Ascending aorta (tissue), 2 donors: Measurements from ENCODE around the gene POC1A. TPM values are rescaled to one million over a fixed set of nuclear protein-coding genes. Genes with fewer than 3 reads are reported as not detected.

Experiments
- DNase-seq, 2 donors: peaks; one replicate each; pipeline ENCODE4 v3.0.0-alpha.2; 2019; ENCODE audit warnings: low spot score in 2 of 2
- H3K27ac ChIP-seq, 2 donors: fragments of 200-600 bp; sonication (generic); one replicate each; pipeline ENCODE4 v1.5.1; 2016 to 2017; ENCODE audit warnings: mild to moderate bottlenecking in 1 of 2
- H3K27me3 ChIP-seq: fragments of 200-600 bp; sonication (generic); one replicate; pipeline ENCODE4 v1.5.1; 2017
- H3K36me3 ChIP-seq, 2 donors: fragments of 200-600 bp; sonication (generic); one replicate each; pipeline ENCODE4 v1.5.1; 2016
- H3K4me1 ChIP-seq, 2 donors: fragments of 200-600 bp; sonication (generic); one replicate each; pipeline ENCODE4 v1.5.1; 2016 to 2017; ENCODE audit warnings: mild to moderate bottlenecking in 1 of 2
- H3K4me3 ChIP-seq, 2 donors: fragments of 200-600 bp; sonication (generic); one replicate each; pipeline ENCODE4 v1.5.1; 2016 to 2017; ENCODE audit warnings: mild to moderate bottlenecking in 1 of 2
- H3K9me3 ChIP-seq, 2 donors: fragments of 200-600 bp; sonication (generic); one replicate each; pipeline ENCODE4 v1.5.1; 2016
- CTCF ChIP-seq, 3 experiments: fragments of 200-600 bp in 2 of 3; fragments of 450-650 bp in 1 of 3; sonication (generic) in 2 of 3; IDR thresholded peaks; one replicate each; pipeline ENCODE4 v1.5.1; 2016 to 2019; ENCODE audit warnings: antibody characterized with exemption in 3 of 3, mild to moderate bottlenecking in 1 of 3, moderate library complexity in 1 of 3
- intact Hi-C: fragments of 100-400 bp; cut with DNase I; formaldehyde crosslinking; loops from one replicate; pipeline ENCODE4 v1.15.1; 2023
- total RNA-seq: library from RNA; depleted of rRNA; stranded (reverse); fragments of >200 nt; gene quantifications from one replicate; pipeline ENCODE4 v1.1.0, GENCODE V29; 2016

The POC1A gene
- not detected for total RNA-seq

- peak within 1 kb of the TSS; percentile 88 to 92 for H3K27ac ChIP-seq
- peaks cover 6 to 11% of the 10 kb centered on the region in 2 donors for H3K4me1 ChIP-seq
- intact Hi-C loops, result loop anchor here (1.0 to 5.0 kb wide), 6 partner anchors 44 to 383 kb away; partner anchors contain the start of genes ALAS1, GLYCTK, TWF2 and UQCC5
Measured at GRCh38 chr3:52154135-52155094, at the start of gene POC1A. Gene POC1A, minus strand, starts transcription at chr3:52154423. Its CDS starts 51 bp downstream, at chr3:52154372.

DNA sequence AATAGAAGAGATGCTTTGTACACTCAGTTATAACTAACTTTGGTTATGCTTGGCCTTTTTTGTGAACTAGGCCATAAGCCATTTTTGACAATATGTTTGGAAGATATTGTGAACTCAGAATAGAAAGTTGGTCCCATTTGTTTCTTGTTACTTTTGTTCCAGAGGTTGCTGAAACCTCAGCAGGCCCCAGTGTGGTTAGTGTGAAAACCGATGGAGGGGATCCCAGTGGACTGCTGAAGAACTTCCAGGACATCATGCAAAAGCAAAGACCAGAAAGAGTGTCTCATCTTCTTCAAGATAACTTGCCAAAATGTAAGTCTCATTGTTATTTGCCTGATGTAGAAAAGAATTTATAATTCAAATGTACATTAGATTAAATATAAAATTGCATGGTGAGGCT is 49.5 kb upstream of the POC1A start:
- no peak for DNase-seq
- Histone ChIP-seq H3K36me3 (peaks cover 66 to 71% of the 10 kb centered on the region in 2 donors), H3K9me3 (no peaks in the 10 kb centered on the region), H3K27ac (no peak overlapping the region), H3K27me3 (no peaks in the 10 kb centered on the region), H3K4me3 (no peak overlapping the region), H3K4me1 (peaks cover 0 to 6% of the 10 kb centered on the region in 2 donors)
- intact Hi-C loops, result no loop called here
- no peak for TF ChIP-seq CTCF (IDR thresholded peaks at IDR 0.05)

More at GRCh38 chr3:52154135-52155094, at the start of gene POC1A:
- peak in 2 of 3 experiments; percentile 10 to 13 for TF ChIP-seq CTCF (IDR thresholded peaks at IDR 0.05)
- H3K36me3 ChIP-seq, result no peaks in the 10 kb centered on the region
- H3K27me3 ChIP-seq, result no peaks in the 10 kb centered on the region
- H3K9me3 ChIP-seq, result no peaks in the 10 kb centered on the region
- DNase-seq, result peak; percentile 88 to 99
- H3K4me3 ChIP-seq, result peak within 1 kb of the TSS; percentile 72 to 91

GRCh38 chr3:52202384-52203077 is 48.3 kb upstream of the POC1A start:
- TF ChIP-seq CTCF (IDR thresholded peaks at IDR 0.05), result no peak
- no peak for DNase-seq
- H3K4me3 ChIP-seq, result no peak overlapping the region
- H3K27me3 ChIP-seq, result no peaks in the 10 kb centered on the region
- H3K4me1 ChIP-seq, result peaks cover 0 to 7% of the 10 kb centered on the region in 2 donors
- no peak overlapping the region for H3K27ac ChIP-seq
- H3K9me3 ChIP-seq, result no peaks in the 10 kb centered on the region
- H3K36me3 ChIP-seq, result peaks cover 55 to 59% of the 10 kb centered on the region in 2 donors
- intact Hi-C loops, result no loop called here

DNA sequence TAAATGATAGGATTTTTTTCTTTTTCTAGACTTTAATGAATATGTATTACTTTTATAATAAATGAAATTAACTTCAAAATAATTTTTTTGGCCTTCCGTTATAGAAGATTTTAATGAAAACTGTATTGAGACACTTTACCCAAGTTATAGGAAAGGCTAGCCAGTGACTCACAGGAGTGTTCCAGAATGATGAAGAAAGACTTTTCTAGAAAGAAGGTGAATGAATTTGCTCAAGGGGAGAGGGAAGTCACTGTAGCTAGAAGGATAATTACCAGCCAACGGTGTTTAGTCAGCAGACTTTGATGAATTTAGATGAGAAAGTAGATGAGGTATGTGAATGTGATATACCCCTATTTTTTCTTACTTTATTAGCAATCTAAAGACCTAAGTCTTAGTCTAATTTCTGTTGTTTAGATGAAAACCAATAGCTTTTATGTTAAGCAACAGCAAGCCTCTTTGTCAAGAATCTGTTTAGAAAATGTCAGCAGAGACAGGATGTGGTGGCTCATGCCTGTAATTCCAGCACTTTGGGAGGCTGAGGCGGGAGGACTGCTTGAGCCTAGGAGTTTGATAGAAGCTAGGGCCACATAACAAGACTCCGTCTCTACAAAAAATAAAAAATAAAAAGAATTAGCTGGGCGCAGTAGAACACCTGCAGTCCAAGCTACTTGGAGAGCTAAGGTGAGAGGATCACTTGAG is 46.9 kb upstream of the POC1A start:
- H3K27me3 ChIP-seq, result no peaks in the 10 kb centered on the region
- no peak overlapping the region for H3K4me3 ChIP-seq
- H3K36me3 ChIP-seq, result peaks cover 41 to 48% of the 10 kb centered on the region in 2 donors
- no peak for TF ChIP-seq CTCF (IDR thresholded peaks at IDR 0.05)
- H3K27ac ChIP-seq, result no peak overlapping the region
- DNase-seq, result no peak
- H3K4me1 ChIP-seq, result peaks cover 0 to 13% of the 10 kb centered on the region in 2 donors
- intact Hi-C loops, result no loop called here
- H3K9me3 ChIP-seq, result no peaks in the 10 kb centered on the region
